GOT3 (cell line): Measurements from ENCODE around the gene RPIA.

Experiments used
- DNase-seq: peaks from one replicate; lab custom pipeline; 2025; ENCODE audit warnings: mixed read lengths; lab: John Stamatoyannopoulos, UW

Gene RPIA

GRCh38 chr2:88684519-88684918 is 7.0 kb upstream of the RPIA start:
- no peak for DNase-seq

GRCh38 chr2:88686320-88686719 is 5.2 kb upstream of the RPIA start:
- no peak for DNase-seq

GRCh38 chr2:88687384-88687783 is 4.1 kb upstream of the RPIA start:
- DNase-seq = no peak

- DNase-seq = no peak
These were observed 708 bp upstream of the RPIA start for GRCh38 chr2:88690591-88691338.

GRCh38 chr2:88692187-88692586 is 714 bp downstream of the RPIA start:
- no peak for DNase-seq

GRCh38 chr2:88693911-88694414 is 2.5 kb downstream of the RPIA start:
- no peak for DNase-seq

- no peak for DNase-seq
These were observed 5.1 kb downstream of the RPIA start for GRCh38 chr2:88696611-88697010.

GRCh38 chr2:88697370-88698026 is 6.0 kb downstream of the RPIA start:
- no peak for DNase-seq

- DNase-seq = no peak
These were observed 6.5 kb downstream of the RPIA start for GRCh38 chr2:88698027-88698413.

GRCh38 chr2:88698498-88699233 is 7.2 kb downstream of the RPIA start:
- DNase-seq = no peak

- DNase-seq = no peak
These were observed 15.5 kb downstream of the RPIA start for GRCh38 chr2:88707003-88707402.

- DNase-seq = no peak
These were observed 17.7 kb downstream of the RPIA start for GRCh38 chr2:88709181-88709631.

- DNase-seq = no peak
These were observed 19.8 kb downstream of the RPIA start for GRCh38 chr2:88711289-88711688.

- DNase-seq = no peak
These were observed 20.4 kb downstream of the RPIA start for GRCh38 chr2:88711897-88712296.

- no peak for DNase-seq
These were observed 21.9 kb downstream of the RPIA start for GRCh38 chr2:88713408-88713807.

GRCh38 chr2:88714667-88715066 is 23.2 kb downstream of the RPIA start:
- DNase-seq = no peak

GRCh38 chr2:88720399-88720798 is 28.9 kb downstream of the RPIA start:
- no peak for DNase-seq

- no peak for DNase-seq
These were observed 29.8 kb downstream of the RPIA start for GRCh38 chr2:88721268-88721667.

GRCh38 chr2:88724643-88725332 is 33.3 kb downstream of the RPIA start:
- DNase-seq = no peak

- no peak for DNase-seq
These were observed 37.7 kb downstream of the RPIA start for GRCh38 chr2:88729061-88729745.

GRCh38 chr2:88733155-88733902 is 41.9 kb downstream of the RPIA start:
- no peak for DNase-seq
